GM23248 (cell line): Measurements from ENCODE around the gene PROK1. TPM values are rescaled to one million over a fixed set of nuclear protein-coding genes. Genes with fewer than 3 reads are reported as not detected.

ENCODE experiments used
- DNase-seq: peaks from one replicate; pipeline ENCODE4 v3.0.0-alpha.2; 2015
- H2AFZ ChIP-seq: fragments of 200-600 bp; sonication (generic); 2 replicates; pipeline ENCODE4 v1.6.1; 2016; ENCODE audit warnings: antibody characterized with exemption
- H3F3A ChIP-seq: fragments of 200-600 bp; sonication (generic); 2 replicates; pipeline ENCODE4 v1.6.1; 2016; ENCODE audit warnings: mild to moderate bottlenecking, antibody characterized with exemption, mixed run types; ENCODE audit not compliant: insufficient read depth
- H3K27ac ChIP-seq: fragments of 200-600 bp; sonication (generic); 2 replicates; pipeline ENCODE4 v1.5.1; 2016; ENCODE audit warnings: mild to moderate bottlenecking
- H3K27me3 ChIP-seq: fragments of 200-600 bp; sonication (generic); replicated peaks from 2 replicates; pipeline ENCODE4 v1.6.1; 2016; ENCODE audit warnings: mild to moderate bottlenecking; ENCODE audit not compliant: insufficient read depth
- H3K36me3 ChIP-seq: fragments of 200-600 bp; sonication (generic); 2 replicates; pipeline ENCODE4 v1.6.1; 2016; ENCODE audit warnings: low read depth, mild to moderate bottlenecking
- H3K4me1 ChIP-seq: fragments of 200-600 bp; sonication (generic); 2 replicates; pipeline ENCODE4 v1.6.1; 2016; ENCODE audit warnings: mild to moderate bottlenecking; ENCODE audit not compliant: insufficient read depth
- H3K4me2 ChIP-seq: fragments of 200-600 bp; sonication (generic); one replicate; pipeline ENCODE4 v1.6.1; 2016; ENCODE audit warnings: mild to moderate bottlenecking; ENCODE audit not compliant: unreplicated experiment
- H3K4me3 ChIP-seq: fragments of 200-600 bp; sonication (generic); 2 replicates; pipeline ENCODE4 v1.5.1; 2016; ENCODE audit warnings: mild to moderate bottlenecking
- H3K79me2 ChIP-seq: fragments of 200-600 bp; sonication (generic); 2 replicates; pipeline ENCODE4 v1.6.1; 2016; ENCODE audit warnings: mild to moderate bottlenecking; ENCODE audit not compliant: insufficient read depth
- H3K9ac ChIP-seq: fragments of 200-600 bp; sonication (generic); 2 replicates; pipeline ENCODE4 v1.6.1; 2016; ENCODE audit warnings: mild to moderate bottlenecking
- H3K9me2 ChIP-seq: fragments of 200-600 bp; sonication (generic); 2 replicates; pipeline ENCODE4 v1.6.1; 2016; ENCODE audit warnings: mixed run types, mild to moderate bottlenecking, moderate library complexity; ENCODE audit not compliant: insufficient read depth
- H3K9me3 ChIP-seq: fragments of 200-600 bp; sonication (generic); one replicate; pipeline ENCODE4 v1.6.1; 2017; ENCODE audit warnings: low read depth
- H4K20me1 ChIP-seq: fragments of 200-600 bp; sonication (generic); 2 replicates; pipeline ENCODE4 v1.6.0; 2016; ENCODE audit not compliant: insufficient read depth
- EZH2 ChIP-seq: fragments of 200-600 bp; sonication (generic); IDR thresholded peaks from 2 replicates; pipeline ENCODE4 v1.6.1; 2018; ENCODE audit warnings: antibody characterized with exemption, mild to moderate bottlenecking; ENCODE audit not compliant: insufficient read depth, poor library complexity, severe bottlenecking
- EZH2phosphoT487 ChIP-seq: fragments of 200-600 bp; sonication (generic); IDR thresholded peaks from 2 replicates; pipeline ENCODE4 v1.6.1; 2018; ENCODE audit warnings: antibody characterized with exemption, moderate library complexity, mild to moderate bottlenecking, low read depth; ENCODE audit not compliant: insufficient read depth
- WGBS, 2 experiments: methylation state at CpG; one replicate each; pipeline ENCODE4 v1.1.6; 2015 to 2017; ENCODE audit warnings: low lambda C conversion rate in 2 of 2, low coverage in 1 of 2; ENCODE audit errors: missing lambda C conversion rate in 2 of 2; 5-methylcytosine and 5-hydroxymethylcytosine counted together
- in situ Hi-C: fragments of 300-500 bp; cut with MboI; formaldehyde crosslinking; loops from 2 replicates; pipeline ENCODE4 v1.15.0; 2020
- polyA plus RNA-seq: library from polyadenylated mRNA; unstranded; fragments of >200 nt; fragmentation: Nextera tagmentation; extraction: Ambion mirVana; gene quantifications from 2 replicates; pipeline ENCODE4 v1.2.1, GENCODE V29; 2016
- total RNA-seq: library from RNA; depleted of rRNA; stranded (reverse); fragments of >200 nt; shearing (Covaris generic); gene quantifications from 2 replicates; pipeline ENCODE4 v1.2.3, GENCODE V29; 2014

Gene PROK1
- total and polyA plus RNA-seq, 2 experiments from 2014 or later, result not detected

DNA sequence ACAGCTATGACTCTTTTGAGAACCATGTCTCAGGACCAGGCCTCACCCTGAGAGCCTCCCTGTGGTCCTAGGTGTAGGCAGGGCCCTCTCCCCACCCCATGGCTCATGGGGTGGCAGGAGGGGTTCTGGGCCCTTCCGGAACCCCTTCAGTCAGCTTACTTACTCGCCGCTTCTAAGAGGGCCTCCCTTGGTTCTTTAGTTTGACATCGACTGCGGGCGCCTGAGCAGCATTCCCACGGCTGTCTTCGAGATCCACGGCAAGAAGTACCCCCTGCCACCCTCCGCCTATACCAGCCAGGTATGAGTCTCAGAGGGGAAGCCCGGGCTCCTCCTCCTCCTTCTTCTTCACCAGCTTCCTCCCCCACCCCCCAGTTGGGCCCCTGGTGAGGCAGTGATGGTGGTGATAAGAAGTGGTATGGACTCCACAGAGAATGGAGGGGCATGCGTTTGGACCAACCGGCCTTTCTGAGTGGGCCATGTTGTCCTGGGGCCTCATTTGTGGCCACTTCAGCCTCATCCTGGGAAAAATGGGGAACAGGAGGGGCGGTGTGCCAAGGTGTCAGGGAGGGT is 39.1 kb downstream of the PROK1 start:
- Histone ChIP-seq H3K9ac (no peak overlapping the region), H3K4me3 (no peak overlapping the region), H3K79me2 (no peaks in the 10 kb centered on the region), H3F3A (no peaks in the 10 kb centered on the region), H3K9me3 (no peaks in the 10 kb centered on the region), H2AFZ (no peak overlapping the region), H3K27ac (no peak overlapping the region), H3K9me2 (no peaks in the 10 kb centered on the region), H3K4me1 (no peaks in the 10 kb centered on the region), H3K27me3 (no peaks in the 10 kb centered on the region), H3K4me2 (no peak overlapping the region), H4K20me1 (no peaks in the 10 kb centered on the region), H3K36me3 (no peaks in the 10 kb centered on the region)
- no peak for DNase-seq
- in situ Hi-C loops, result loop anchor here (10.0 kb wide), 1 partner anchor 285 kb away; no protein-coding TSS in a partner anchor
- WGBS, 2 experiments, result 85 to 86% methylated on average over 14 of the region's 14 CpGs
- TF ChIP-seq EZH2phosphoT487 (no peak), EZH2 (no peak)

DNA sequence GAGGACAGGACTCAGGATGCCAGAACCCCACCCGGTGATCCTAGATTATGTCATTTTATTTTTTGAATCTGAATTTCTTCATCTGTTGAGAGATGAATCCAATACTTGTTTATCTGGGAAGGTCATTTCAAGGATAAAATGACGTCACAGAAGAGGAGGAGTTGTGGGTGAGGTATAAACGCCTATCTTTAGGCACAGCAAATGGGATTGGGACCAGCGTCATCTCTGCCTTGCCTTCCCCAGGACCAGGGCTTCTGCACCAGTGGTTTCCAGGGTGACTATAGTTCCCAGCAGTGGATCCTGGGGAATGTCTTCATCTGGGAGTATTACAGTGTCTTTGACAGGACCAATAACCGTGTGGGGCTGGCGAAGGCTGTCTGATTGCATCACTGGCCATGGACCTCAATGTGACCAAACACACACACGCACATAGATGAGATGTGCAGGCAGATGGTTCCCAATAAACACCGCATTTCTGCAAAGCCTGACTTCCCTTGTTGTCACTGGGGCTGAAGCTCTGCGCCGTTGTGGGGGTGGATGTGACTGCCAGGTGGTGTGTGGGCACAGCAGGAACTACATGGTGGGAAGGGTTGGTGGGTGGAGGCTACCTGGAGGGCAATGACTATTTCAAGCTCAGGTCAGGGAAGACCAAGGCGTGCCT is 40.0 kb downstream of the PROK1 start:
- Histone ChIP-seq H3K36me3 (no peaks in the 10 kb centered on the region), H3K9ac (no peak overlapping the region), H2AFZ (no peak overlapping the region), H3K4me1 (no peaks in the 10 kb centered on the region), H3K79me2 (no peaks in the 10 kb centered on the region), H3K4me2 (no peak overlapping the region), H3K27ac (no peak overlapping the region), H4K20me1 (no peaks in the 10 kb centered on the region), H3F3A (no peaks in the 10 kb centered on the region), H3K9me3 (no peaks in the 10 kb centered on the region), H3K9me2 (no peaks in the 10 kb centered on the region), H3K27me3 (no peaks in the 10 kb centered on the region), H3K4me3 (no peak overlapping the region)
- WGBS, 2 experiments, result 62 to 72% methylated on average over 11 of the region's 11 CpGs
- TF ChIP-seq EZH2 (no peak), EZH2phosphoT487 (no peak)
- in situ Hi-C loops, result loop anchor here (10.0 kb wide), 1 partner anchor 286 kb away; no protein-coding TSS in a partner anchor
- DNase-seq, result no peak

DNA sequence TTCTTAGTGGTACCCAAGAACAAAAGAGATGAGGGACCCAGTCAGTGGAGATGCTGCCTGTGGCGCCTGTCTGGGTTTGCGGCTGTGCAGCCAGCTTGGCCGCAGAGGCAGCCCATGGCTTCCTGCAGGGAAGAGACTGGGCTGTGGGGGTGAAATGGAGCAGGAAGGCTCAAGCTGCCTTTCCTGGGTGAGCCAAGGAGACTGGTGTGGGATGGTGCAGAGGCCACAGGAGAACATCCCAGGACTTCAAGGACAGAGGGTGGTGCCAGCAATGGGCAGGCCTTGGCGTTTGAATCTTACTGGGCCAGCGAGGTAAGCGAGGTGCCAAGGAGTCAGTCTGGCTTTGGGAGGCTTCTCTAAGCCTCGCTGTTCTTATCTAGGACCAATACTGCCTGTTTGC is 41.6 kb downstream of the PROK1 start:
- Histone ChIP-seq H2AFZ (no peak overlapping the region), H3K9me3 (no peaks in the 10 kb centered on the region), H3K27ac (no peak overlapping the region), H3K36me3 (no peaks in the 10 kb centered on the region), H3K4me3 (no peak overlapping the region), H3K79me2 (no peaks in the 10 kb centered on the region), H3F3A (no peaks in the 10 kb centered on the region), H3K9ac (no peak overlapping the region), H3K4me1 (no peaks in the 10 kb centered on the region), H3K4me2 (no peak overlapping the region), H3K27me3 (no peaks in the 10 kb centered on the region), H4K20me1 (no peaks in the 10 kb centered on the region), H3K9me2 (no peaks in the 10 kb centered on the region)
- no peak for DNase-seq
- in situ Hi-C loops, result loop anchor here (10.0 kb wide), 1 partner anchor 288 kb away; no protein-coding TSS in a partner anchor
- WGBS, 2 experiments, result 76 to 79% methylated on average over 7 of the region's 7 CpGs
- TF ChIP-seq EZH2phosphoT487, result no peak
- TF ChIP-seq EZH2, result no peak

DNA sequence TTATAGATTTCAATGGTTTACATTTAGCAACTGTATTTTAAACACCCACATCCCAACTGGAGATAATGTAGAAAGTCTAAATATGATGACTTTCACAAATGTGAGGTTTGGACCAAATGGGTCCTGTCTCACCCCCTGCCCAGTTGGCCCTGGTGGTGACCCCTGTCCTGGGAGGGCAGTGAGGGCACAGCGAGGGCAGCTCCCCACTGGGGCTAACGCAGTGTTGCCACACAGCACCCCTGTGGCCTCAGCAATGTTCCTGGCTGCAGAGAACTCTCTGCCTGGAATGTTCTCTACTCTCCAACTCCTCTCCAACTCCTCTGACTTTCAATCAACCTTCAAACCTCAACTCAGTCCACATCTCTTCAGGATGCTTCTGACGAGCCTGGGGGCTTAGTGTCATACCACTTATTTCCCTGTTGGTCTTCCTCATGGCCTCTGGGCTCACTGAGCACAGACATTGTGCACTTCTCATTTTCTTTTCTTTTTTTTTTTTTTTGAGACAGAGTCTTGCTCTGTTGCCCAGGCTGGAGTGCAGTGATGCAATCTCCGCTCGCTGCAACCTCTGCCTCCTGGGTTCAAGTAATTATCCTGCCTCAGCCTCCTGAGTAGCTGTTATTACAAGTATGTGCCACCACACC is 42.2 kb downstream of the PROK1 start:
- H3K36me3 ChIP-seq, result no peaks in the 10 kb centered on the region
- no peaks in the 10 kb centered on the region for H3K4me1 ChIP-seq
- no peak overlapping the region for H3K4me3 ChIP-seq
- no peaks in the 10 kb centered on the region for H3K9me3 ChIP-seq
- no peak for TF ChIP-seq EZH2phosphoT487
- TF ChIP-seq EZH2, result no peak
- no peaks in the 10 kb centered on the region for H3K9me2 ChIP-seq
- no peaks in the 10 kb centered on the region for H3F3A ChIP-seq
- no peak overlapping the region for H3K4me2 ChIP-seq
- no peaks in the 10 kb centered on the region for H3K27me3 ChIP-seq
- H3K27ac ChIP-seq, result no peak overlapping the region
- DNase-seq, result no peak
- H3K9ac ChIP-seq, result no peak overlapping the region
- in situ Hi-C loops, result loop anchor here (10.0 kb wide), 1 partner anchor 288 kb away; no protein-coding TSS in a partner anchor
- WGBS, 2 experiments, result 82 to 85% methylated on average over 5 of the region's 5 CpGs
- H4K20me1 ChIP-seq, result no peaks in the 10 kb centered on the region
- H2AFZ ChIP-seq, result no peak overlapping the region
- no peaks in the 10 kb centered on the region for H3K79me2 ChIP-seq
